ENCODE measurements around the gene WFDC10B.
A peak's percentile ranks its signal among the peaks of the same experiment; 100 is the strongest.
"Not testable (repeated sequence)": the region's sequence is repeated elsewhere in the genome, so short reads cannot be mapped to it uniquely, and the experiment has no call there.

The WFDC10B gene

DNA sequence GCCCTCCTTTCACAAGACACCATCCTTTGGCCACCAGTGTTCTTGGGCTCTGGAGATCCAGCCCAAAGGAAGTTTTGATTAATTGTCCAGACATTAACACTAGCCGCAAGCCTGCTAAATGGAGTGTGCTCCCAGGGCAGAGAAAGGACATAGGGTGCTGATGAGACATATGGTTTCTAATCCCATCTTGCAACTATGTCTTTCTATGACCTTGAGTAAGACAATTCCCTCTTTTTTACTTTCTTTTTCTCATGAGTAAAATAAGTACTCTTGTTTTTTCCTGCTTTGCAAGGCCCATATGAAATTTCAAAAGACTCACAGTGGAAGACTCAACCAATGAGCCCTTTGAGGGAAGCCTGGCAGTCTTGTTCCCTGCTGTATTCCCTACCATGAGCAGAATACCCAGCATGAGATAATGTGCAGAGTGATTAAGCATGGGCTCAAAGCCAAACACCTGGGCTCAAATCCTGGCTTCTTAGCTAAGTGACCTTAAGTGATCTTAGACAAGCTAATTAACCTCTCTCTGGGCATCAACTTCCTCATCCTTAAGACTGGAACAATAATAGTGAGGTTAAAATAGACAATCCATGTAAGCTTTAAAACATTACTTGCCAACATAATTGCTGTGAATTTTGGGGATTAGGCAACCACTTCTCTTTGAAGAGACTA lies at the start of gene WFDC10B:
Gene WFDC10B, minus strand, starts transcription at position 51 of the 669 bp plus-strand sequence. CDS start 19,027 bp downstream, outside the sequence.
- peaks cover 10% of the 10 kb centered on the region for H3K4me1 Mint-ChIP-seq
- H3K4me3 Mint-ChIP-seq, result no peak within 1 kb of the TSS
- no peak for ATAC-seq
- H3K27me3 Mint-ChIP-seq, result peaks cover 25% of the 10 kb centered on the region
- H3K36me3 Mint-ChIP-seq, result no peaks in the 10 kb centered on the region
- H3K9me3 Mint-ChIP-seq, result no peaks in the 10 kb centered on the region
- no peak within 1 kb of the TSS for H3K27ac Mint-ChIP-seq

DNA sequence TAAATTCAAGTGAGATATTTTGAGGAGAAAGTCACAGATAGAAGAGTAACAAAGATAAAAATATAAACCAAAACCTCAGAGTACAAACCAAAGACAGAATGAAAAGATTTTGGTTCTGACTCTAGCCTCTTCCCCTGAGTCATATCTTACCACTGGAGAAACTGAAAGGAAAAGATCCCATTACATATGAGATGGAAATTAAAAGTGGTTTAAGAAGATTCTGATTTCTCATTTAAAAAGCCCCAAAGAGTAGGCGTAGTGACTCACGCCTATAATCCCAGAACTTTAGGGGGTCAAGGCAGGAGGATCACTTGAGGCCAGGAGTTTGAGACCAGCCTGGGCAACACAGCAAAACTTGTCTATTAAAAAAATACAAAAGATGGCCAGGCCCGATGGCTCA lies 47.9 kb upstream of the WFDC10B start:
- peaks cover 7% of the 10 kb centered on the region for H3K9me3 Mint-ChIP-seq
- no peaks in the 10 kb centered on the region for H3K36me3 Mint-ChIP-seq
- H3K4me1 Mint-ChIP-seq, result no peaks in the 10 kb centered on the region
- no peak for ATAC-seq
- H3K27me3 Mint-ChIP-seq, result peaks cover 13% of the 10 kb centered on the region
- H3K4me3 Mint-ChIP-seq, result no peak overlapping the region
- no peak overlapping the region for H3K27ac Mint-ChIP-seq

DNA sequence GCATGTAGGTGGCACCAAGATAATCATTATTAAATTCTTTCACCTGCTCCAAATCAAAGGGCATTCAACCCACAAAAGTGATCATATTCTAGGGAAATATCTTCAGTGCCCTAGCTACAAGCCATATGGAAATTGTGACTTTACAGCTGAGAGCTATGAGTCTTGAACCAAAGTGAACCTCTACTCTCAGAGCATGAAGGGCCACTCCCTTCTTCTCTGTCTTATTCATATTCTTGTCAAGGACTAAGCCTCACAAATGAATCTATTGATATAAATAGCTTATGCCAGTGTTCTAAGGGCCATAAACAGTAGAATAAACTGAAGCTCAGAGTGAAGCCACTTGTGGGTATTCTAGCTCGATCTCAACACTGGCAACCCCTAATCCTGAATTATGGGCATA lies 46.9 kb upstream of the WFDC10B start:
- no peak for ATAC-seq
- Mint-ChIP-seq H3K27me3 (peaks cover 22% of the 10 kb centered on the region), H3K27ac (no peak overlapping the region), H3K36me3 (no peaks in the 10 kb centered on the region), H3K9me3 (peaks cover 7% of the 10 kb centered on the region), H3K4me1 (no peaks in the 10 kb centered on the region), H3K4me3 (no peak overlapping the region)

DNA sequence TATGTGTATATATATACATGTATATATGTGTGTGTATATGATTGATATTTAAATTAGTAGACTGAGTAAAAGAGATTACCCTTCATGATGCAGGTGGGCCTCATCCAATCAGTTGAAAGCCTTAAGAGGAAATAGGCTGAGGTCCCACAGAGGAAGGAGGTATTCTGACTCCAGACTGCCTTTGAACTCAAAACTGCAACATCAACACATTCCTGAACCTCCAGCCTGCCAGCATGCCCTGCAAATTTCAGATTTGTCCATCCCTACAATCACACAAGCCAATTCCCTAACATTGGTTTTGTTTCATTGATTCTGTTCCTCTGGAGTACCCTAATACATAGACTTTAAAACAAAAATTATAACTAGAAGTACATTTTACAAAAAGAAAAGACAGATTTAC lies 40.2 kb upstream of the WFDC10B start:
- Mint-ChIP-seq H3K27ac (no peak overlapping the region), H3K4me1 (peaks cover 6% of the 10 kb centered on the region), H3K27me3 (peaks cover 38% of the 10 kb centered on the region), H3K4me3 (no peak overlapping the region), H3K36me3 (no peaks in the 10 kb centered on the region), H3K9me3 (no peaks in the 10 kb centered on the region)
- no peak for ATAC-seq

DNA sequence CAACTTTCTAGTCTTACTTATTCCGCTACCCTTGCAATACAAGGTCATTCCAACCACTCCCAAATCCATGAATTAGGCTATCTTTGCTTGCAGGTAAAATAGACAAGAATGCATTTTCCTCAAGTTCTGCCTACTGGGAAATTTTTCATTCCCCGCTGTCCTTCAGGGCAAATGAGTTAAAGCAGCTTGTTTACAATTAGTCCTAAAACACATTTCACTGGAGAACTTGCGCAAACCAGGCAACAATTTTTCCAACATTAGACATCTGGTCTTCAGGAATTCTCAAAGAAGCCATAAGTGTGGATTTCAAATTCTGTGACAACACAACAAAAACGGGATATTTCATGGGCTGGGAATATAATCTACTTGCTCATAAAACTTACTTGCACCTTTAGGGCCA lies 37.8 kb upstream of the WFDC10B start:
- H3K27me3 Mint-ChIP-seq, result peaks cover 23% of the 10 kb centered on the region
- no peak overlapping the region for H3K27ac Mint-ChIP-seq
- no peak for ATAC-seq
- peaks cover 6% of the 10 kb centered on the region for H3K4me1 Mint-ChIP-seq
- no peaks in the 10 kb centered on the region for H3K36me3 Mint-ChIP-seq
- H3K9me3 Mint-ChIP-seq, result no peaks in the 10 kb centered on the region
- no peak overlapping the region for H3K4me3 Mint-ChIP-seq

DNA sequence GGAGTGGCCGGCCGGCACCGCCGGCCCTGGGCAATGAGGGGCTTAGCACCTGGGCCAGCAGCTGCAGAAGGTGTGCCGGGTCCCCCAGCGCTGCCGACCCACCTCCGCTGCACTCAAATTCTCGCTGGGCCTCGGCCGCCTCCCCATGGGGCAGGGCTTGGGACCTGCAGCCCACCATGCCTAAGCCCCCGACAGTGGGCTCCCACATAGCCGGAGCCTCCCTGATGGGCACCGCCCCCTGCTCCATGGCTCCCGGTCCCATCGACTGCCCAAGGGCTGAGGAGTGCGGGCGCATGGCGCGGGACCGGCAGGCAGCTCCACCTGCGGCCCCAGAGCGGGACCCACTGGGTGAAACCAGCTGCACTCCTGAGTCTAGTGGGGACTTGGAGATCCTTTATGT lies 31.2 kb upstream of the WFDC10B start:
- Mint-ChIP-seq H3K27me3 (peaks cover 28% of the 10 kb centered on the region), H3K4me3 (no peak overlapping the region), H3K4me1 (no peaks in the 10 kb centered on the region), H3K36me3 (no peaks in the 10 kb centered on the region), H3K27ac (no peak overlapping the region), H3K9me3 (peaks cover 6% of the 10 kb centered on the region)
- ATAC-seq, result no peak

DNA sequence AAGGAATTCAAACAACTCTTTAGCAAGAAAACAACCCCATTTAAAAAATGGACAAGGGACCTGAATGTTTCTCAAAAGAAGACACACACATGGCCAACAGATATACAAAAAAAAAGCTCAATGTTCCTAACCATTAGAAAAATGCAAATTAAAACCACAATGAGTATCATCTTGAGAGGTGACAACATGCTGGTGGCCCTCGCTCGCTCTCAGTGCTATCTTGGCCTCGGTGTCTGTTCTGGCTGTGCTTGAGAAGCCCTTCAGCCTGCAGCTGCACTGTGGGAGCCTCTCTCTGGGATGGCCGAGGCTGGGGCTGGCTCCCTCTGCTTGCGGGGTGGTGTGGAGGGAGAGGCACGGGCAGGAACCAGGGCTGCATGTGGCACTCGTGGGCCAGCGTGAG lies 30.7 kb upstream of the WFDC10B start:
- no peak overlapping the region for H3K27ac Mint-ChIP-seq
- no peak overlapping the region for H3K4me3 Mint-ChIP-seq
- ATAC-seq, result no peak
- no peaks in the 10 kb centered on the region for H3K4me1 Mint-ChIP-seq
- no peaks in the 10 kb centered on the region for H3K36me3 Mint-ChIP-seq
- H3K9me3 Mint-ChIP-seq, result peaks cover 9% of the 10 kb centered on the region
- peaks cover 32% of the 10 kb centered on the region for H3K27me3 Mint-ChIP-seq

DNA sequence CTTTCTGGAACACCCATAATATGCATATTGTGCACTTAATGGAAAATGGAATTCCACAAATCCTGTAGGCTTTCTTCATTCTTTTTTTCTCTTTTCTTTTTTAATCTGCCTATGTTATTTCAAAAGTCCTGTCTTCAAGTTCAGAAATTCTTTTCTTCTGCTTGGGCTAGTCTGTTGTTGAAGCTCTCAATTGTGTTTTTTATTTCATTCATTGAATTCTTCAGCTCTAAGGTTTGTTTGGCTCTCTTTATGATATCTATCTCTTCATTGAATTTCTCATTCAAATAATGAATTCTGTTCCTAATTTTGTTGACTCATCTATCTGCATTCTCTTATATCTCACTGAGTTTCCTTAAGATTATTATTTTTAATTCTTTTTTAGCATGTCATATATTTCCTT lies 27.4 kb upstream of the WFDC10B start:
- H3K9me3 Mint-ChIP-seq, result peaks cover 9% of the 10 kb centered on the region
- H3K36me3 Mint-ChIP-seq, result no peaks in the 10 kb centered on the region
- no peak for ATAC-seq
- no peaks in the 10 kb centered on the region for H3K4me1 Mint-ChIP-seq
- H3K27me3 Mint-ChIP-seq, result peaks cover 33% of the 10 kb centered on the region
- no peak overlapping the region for H3K4me3 Mint-ChIP-seq
- no peak overlapping the region for H3K27ac Mint-ChIP-seq

DNA sequence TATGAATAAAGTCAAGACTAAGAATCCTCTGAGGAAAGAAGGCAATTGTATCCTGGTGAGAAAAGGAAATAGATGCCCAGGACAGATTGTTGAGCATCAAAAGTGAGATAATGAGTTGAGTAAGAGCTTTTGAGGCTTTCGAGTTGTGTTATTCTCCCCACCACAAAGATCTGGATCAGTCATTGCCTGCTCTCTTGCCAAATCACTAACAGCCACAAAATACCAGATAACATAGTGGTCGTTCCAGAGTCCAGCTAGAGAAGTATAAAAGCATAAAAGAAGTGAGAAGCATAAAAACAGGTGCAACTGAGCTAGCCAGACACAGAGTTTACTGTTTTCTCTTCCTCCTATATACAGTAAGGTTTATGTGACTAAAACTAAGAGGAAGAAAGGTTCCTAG lies 22.2 kb upstream of the WFDC10B start:
- H3K4me3 Mint-ChIP-seq, result no peak overlapping the region
- no peak for ATAC-seq
- H3K27ac Mint-ChIP-seq, result no peak overlapping the region
- no peaks in the 10 kb centered on the region for H3K4me1 Mint-ChIP-seq
- no peaks in the 10 kb centered on the region for H3K36me3 Mint-ChIP-seq
- peaks cover 28% of the 10 kb centered on the region for H3K27me3 Mint-ChIP-seq
- H3K9me3 Mint-ChIP-seq, result peaks cover 4% of the 10 kb centered on the region

DNA sequence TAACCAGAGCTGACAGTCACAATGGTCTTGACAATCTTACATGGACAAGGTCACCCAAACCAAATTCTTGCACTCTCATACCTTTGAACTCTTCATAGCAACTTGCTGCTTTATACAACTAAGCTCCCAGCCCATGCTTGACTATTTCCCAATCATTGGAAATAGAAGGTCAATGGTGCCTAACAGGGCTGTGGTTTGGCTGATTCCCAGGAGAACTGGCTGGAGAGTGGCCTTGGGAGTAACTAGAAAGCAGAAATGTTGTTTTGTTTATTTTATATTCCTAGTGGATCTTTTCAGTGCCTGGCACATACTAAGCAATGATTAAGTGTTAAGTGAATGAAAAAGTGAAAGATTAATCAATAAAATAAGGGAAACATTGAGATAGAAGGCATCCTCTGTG lies 20.3 kb upstream of the WFDC10B start:
- H3K4me3 Mint-ChIP-seq, result no peak overlapping the region
- no peaks in the 10 kb centered on the region for H3K9me3 Mint-ChIP-seq
- H3K4me1 Mint-ChIP-seq, result no peaks in the 10 kb centered on the region
- H3K27ac Mint-ChIP-seq, result no peak overlapping the region
- H3K36me3 Mint-ChIP-seq, result no peaks in the 10 kb centered on the region
- H3K27me3 Mint-ChIP-seq, result peaks cover 16% of the 10 kb centered on the region
- ATAC-seq, result no peak

DNA sequence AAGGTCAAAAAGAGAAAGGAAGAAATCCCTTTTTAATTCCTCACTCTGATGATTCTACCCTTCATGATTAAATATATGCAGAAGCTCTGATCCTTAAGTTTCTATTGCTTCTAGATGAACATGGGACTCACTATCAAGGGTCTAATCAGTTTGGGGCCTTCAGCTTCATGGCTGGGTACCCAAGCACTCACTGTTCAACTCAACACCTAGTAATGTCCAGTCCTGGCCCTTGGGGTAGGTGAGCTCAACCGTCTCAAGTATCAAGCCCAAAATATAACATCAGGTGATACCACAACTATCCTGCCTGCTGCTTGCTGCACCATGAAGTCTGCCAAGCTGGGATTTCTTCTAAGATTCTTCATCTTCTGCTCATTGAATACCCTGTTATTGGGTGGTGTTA lies 17.2 kb upstream of the WFDC10B start, which contains the start of gene SPINT4:
Gene SPINT4, plus strand, starts transcription at position 301 of the 400 bp plus-strand sequence. Its CDS starts 21 bp downstream, at position 322.
- Mint-ChIP-seq H3K4me1 (peaks cover 9% of the 10 kb centered on the region), H3K27me3 (peaks cover 31% of the 10 kb centered on the region), H3K9me3 (peaks cover 6% of the 10 kb centered on the region), H3K27ac (no peak within 1 kb of the TSS), H3K36me3 (peaks cover 9% of the 10 kb centered on the region), H3K4me3 (no peak within 1 kb of the TSS)
- no peak for ATAC-seq

DNA sequence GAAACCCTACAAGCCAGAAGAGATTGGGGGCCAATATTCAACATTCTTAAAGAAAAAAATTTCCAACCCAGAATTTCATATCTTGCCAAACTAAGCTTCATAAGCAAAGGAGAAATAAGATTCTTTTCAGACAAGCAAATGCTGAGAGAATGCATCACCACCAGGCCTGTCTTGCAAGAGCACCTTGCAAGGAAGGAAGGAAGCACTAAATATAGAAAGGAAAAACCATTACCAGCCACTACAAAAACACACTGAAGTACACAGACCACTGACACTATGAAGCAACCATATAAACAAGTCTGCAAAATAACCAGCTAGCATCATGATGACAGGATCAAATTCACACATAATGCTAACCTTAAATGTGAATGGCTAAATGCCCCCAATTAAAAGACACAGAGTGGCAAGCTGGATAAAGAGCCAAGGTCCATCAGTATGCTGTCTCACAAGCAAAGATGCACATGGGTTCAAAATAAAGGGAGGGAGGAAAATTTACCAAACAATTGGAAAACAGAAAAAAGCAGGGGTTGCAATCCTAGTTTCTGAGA lies 11.4 kb upstream of the WFDC10B start:
- peak overlapping the region; percentile 31 for H3K27ac Mint-ChIP-seq
- peaks cover 38% of the 10 kb centered on the region for H3K4me1 Mint-ChIP-seq
- H3K4me3 Mint-ChIP-seq, result not testable (repeated sequence)

DNA sequence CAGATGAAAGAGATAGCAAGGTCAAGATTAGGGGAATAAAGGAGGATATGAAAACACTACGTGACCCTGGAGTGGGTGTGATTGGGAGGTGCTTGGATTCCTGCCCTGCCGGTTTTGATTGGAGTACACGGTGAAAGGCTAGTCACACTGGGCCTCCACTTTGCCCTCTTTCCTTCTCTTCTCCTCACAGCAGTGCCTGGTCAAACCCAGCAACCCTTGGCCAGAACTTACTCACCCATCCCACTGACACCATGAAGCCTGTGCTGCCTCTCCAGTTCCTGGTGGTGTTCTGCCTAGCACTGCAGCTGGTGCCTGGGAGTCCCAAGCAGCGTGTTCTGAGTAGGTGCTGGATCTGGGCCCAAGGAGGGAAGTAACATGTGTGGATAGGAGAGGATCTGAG lies 2.9 kb downstream of the WFDC10B start, which contains the start of gene WFDC13:
Gene WFDC13, plus strand, starts transcription at position 166 of the 400 bp plus-strand sequence. Its CDS starts 86 bp downstream, at position 252.
- Mint-ChIP-seq H3K36me3 (no peaks in the 10 kb centered on the region), H3K4me1 (peaks cover 10% of the 10 kb centered on the region), H3K27ac (peak within 1 kb of the TSS; percentile 10)

More for the DNA sequence above, 11.4 kb upstream of the WFDC10B start:
- peaks cover 11% of the 10 kb centered on the region for H3K36me3 Mint-ChIP-seq
- peak; percentile 48 for ATAC-seq
- peaks cover 12% of the 10 kb centered on the region for H3K9me3 Mint-ChIP-seq
- H3K27me3 Mint-ChIP-seq, result peaks cover 22% of the 10 kb centered on the region

DNA sequence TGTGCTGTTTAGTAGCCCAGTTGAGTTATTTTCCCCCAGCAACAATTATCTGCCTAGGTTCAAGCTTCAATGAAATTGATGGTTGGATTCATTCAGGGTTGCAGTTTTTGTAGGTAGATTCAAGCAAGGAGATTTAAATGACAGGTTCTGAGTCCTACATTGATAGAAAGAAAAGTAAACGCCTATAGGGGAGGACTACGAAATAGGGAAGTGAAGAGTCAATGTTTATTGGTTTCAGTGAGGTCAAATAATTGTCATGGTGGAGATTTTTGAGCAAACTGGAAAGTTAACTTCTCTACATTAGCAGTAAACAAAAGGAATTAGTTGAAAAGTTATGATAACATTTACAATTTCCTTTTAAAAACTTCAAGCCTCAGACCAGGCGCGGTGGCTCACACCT lies 3.7 kb downstream of the WFDC10B start:
- Mint-ChIP-seq H3K9me3 (no peaks in the 10 kb centered on the region), H3K27me3 (peaks cover 17% of the 10 kb centered on the region), H3K27ac (peak overlapping the region; percentile 10), H3K4me3 (no peak overlapping the region), H3K4me1 (peaks cover 10% of the 10 kb centered on the region), H3K36me3 (no peaks in the 10 kb centered on the region)
- peak; percentile 64 for ATAC-seq

More for the DNA sequence above, 2.9 kb downstream of the WFDC10B start, which contains the start of gene WFDC13:
- ATAC-seq, result no peak
- H3K9me3 Mint-ChIP-seq, result no peaks in the 10 kb centered on the region
- no peak within 1 kb of the TSS for H3K4me3 Mint-ChIP-seq
- H3K27me3 Mint-ChIP-seq, result peaks cover 11% of the 10 kb centered on the region

DNA sequence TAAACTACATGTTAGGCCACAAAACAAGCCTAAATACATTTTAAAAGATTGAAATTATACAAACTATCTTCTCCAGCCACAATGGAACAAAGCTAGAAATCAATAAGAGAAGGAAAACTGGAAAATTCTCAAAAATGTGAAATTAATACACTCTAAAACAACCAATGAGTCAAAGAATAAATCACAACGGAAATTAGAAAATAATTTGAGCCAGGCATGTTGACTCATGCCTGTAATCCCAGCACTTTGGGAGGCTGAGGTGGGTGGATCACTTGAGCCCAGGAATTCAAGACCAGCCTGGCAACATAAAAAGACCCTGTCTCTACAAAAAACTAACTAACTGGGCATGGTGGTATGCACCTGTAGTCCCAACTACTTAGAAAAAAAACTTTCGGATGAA lies 9.3 kb downstream of the WFDC10B start:
- ATAC-seq, result no peak
- H3K36me3 Mint-ChIP-seq, result no peaks in the 10 kb centered on the region

DNA sequence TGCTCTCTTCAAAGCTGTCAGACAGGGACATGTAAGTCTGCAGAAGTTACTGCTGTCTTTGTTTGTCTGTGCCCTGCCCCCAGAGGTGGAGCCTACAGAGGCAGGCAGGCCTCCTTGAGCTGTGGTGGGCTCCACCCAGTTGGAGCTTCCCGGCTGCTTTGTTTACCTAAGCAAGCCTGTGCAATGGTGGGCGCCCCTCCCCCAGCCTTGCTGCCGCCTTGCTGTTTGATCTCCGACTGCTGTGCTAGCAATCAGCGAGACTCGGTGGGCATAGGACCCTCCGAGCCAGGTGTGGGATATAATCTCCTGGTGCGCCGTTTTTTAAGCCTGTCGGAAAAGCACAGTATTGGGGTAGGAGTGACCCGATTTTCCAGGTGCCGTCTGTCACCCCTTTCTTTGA lies 11.5 kb downstream of the WFDC10B start:
- not testable (repeated sequence) for H3K36me3 Mint-ChIP-seq, H3K4me3 Mint-ChIP-seq, H3K4me1 Mint-ChIP-seq, H3K9me3 Mint-ChIP-seq, ATAC-seq, H3K27ac Mint-ChIP-seq
- peaks cover 59% of the 10 kb centered on the region for H3K27me3 Mint-ChIP-seq

More for the DNA sequence above, 9.3 kb downstream of the WFDC10B start:
- Mint-ChIP-seq H3K27ac (no peak overlapping the region), H3K4me1 (peaks cover 1% of the 10 kb centered on the region), H3K4me3 (no peak overlapping the region), H3K9me3 (no peaks in the 10 kb centered on the region), H3K27me3 (peaks cover 56% of the 10 kb centered on the region)

Data from stimulated activated memory B cell treated with anti-CD40 and anti-IgM and Interleukin-4, amounts not matched to agents 10 μg/mL and 1 μg/mL and 100 μg/mL, for 72 hours (primary cell).